Measurements from ENCODE around the gene AMER3. TPM values are rescaled to one million over a fixed set of nuclear protein-coding genes. Genes with fewer than 3 reads are reported as not detected.

Gene AMER3
- total RNA-seq, 1 experiment from 2014 or later: not detected

DNA sequence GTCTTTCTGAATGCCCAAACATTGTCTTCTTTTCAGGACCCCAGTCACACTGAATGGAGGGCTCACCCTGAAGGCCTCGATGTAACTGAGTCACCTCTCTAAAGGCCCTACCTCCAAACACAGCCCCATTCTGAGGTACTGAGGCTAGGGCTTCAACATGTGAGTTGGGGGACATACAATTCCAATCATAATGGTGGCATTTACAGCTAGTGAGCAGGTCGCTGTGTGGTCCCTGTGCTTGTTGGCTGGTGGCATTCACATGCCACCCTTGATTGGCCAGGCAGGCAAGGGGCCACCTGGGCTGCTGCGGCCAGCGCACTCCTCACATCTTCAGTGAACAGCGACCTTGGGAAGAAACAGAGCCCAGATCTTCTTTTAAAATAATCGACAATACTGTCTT lies 30.7 kb downstream of the AMER3 start:
- no peak for DNase-seq
- Histone ChIP-seq H3K36me3 (no peaks in the 10 kb centered on the region), H3K4me1 (no peaks in the 10 kb centered on the region), H3K4me3 (no peak overlapping the region), H3K9me3 (replicated peaks) (no peaks in the 10 kb centered on the region), H3K27ac (no peak overlapping the region), H3K27me3 (0 out of 2 replicates have a peak, but pooled peaks cover 5% of the 10 kb centered on the region)

DNA sequence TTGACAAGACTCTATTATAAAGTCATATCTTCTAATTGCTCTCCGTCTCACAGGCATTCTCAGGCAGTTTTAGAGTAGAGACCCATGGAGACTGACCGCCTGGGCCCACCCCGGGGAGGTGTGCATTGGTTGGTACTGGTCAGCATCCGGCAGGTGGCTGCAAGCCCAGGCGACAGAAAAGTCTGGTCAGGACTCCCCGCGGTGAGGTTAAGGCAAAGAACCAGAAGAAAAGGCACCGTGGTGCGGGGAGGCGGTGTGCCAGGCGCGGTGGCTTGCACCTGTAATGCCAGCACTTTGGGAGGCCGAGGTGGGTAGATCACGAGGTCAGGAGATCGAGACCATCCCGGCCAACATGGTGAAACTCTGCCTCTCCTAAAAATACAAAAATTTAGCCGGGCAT lies 32.5 kb downstream of the AMER3 start:
- Histone ChIP-seq H3K27ac (no peak overlapping the region), H3K9me3 (replicated peaks) (no peaks in the 10 kb centered on the region), H3K27me3 (0 out of 2 replicates have a peak, but pooled peaks cover 5% of the 10 kb centered on the region), H3K4me3 (no peak overlapping the region), H3K36me3 (no peaks in the 10 kb centered on the region), H3K4me1 (no peaks in the 10 kb centered on the region)
- DNase-seq: no peak

DNA sequence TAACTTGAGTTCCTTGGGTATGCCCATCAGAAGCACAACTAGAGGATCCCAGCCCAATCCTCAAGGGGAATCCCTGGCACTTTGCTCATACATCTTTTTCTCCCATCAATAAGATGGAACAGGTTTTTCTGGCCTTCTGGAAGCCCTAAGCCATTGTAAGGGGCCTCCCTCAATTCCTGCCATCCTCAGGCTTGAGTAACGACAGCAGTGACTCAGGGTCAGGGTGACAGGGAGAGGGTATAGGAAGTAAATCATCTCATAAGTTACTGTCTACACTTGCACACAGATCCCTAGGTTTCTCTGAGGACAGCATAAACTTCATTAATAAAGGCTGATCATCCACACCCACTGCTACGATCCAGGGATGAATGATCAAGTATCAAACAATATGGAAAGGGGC lies 35.0 kb downstream of the AMER3 start:
- Histone ChIP-seq H3K9me3 (replicated peaks) (no peaks in the 10 kb centered on the region), H3K36me3 (no peaks in the 10 kb centered on the region), H3K27me3 (no peaks in the 10 kb centered on the region), H3K4me3 (no peak overlapping the region), H3K4me1 (no peaks in the 10 kb centered on the region), H3K27ac (no peak overlapping the region)
- DNase-seq: no peak

DNA sequence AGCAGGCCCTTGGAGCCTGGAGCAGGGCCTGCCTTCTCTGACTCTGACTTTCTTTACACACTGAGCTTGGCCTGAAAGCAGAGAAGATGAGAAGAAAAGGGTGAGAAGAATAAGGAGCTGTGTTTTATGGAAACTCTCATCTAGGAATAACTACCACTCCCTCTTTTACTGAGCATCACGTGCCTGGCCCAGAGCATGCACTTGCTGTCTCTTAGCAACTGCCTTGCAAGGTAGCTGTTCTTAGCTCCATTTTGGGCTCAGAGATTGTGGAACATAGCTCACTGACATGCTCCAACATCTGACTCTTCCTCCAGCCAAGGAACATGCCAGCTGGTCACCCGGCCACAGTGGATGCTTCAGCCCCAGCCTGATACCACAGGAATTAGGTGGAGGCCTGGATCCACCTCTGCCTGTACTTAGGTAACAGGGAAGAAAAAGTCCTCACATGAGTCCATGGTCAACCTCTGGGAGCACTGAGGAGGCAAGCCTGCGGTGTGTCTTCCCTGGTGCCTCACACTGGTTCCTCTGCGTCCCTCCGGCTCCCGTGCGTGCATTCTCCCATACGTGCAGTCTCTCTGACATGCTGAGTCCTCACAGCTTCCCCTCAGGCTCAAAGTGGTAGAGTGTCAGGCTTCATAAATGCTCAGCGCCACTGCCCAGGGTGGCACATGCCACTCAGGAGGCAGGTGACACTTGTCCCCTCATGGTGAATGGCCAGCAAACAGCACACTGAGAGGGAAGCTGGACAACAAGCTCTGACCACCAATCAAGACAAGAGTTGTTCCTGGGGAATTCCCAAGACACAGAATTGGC lies 35.7 kb downstream of the AMER3 start:
- H3K27me3 ChIP-seq: no peaks in the 10 kb centered on the region
- H3K36me3 ChIP-seq: no peaks in the 10 kb centered on the region
- no peaks in the 10 kb centered on the region for H3K9me3 ChIP-seq (replicated peaks)
- no peak overlapping the region for H3K4me3 ChIP-seq
- no peak overlapping the region for H3K27ac ChIP-seq
- no peaks in the 10 kb centered on the region for H3K4me1 ChIP-seq
- DNase-seq: no peak

DNA sequence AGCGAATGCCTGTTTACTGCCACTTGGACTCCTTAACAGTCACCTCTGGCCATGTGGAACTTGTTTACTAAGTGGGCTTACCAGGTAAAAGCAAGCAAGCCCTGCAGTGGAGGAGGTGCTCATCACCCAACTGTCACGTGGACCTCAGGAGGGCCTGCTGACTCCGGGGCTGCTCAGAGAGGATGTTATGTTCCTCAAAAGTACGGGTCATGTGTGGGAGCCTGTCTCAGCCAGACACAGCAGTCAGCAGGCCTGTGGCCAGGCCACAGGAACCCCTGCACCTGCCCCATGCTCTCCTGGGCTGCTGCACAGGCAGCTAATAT lies 36.2 kb downstream of the AMER3 start:
- Histone ChIP-seq H3K4me1 (no peaks in the 10 kb centered on the region), H3K27ac (no peak overlapping the region), H3K4me3 (no peak overlapping the region), H3K27me3 (no peaks in the 10 kb centered on the region), H3K9me3 (replicated peaks) (no peaks in the 10 kb centered on the region), H3K36me3 (no peaks in the 10 kb centered on the region)
- no peak for DNase-seq

DNA sequence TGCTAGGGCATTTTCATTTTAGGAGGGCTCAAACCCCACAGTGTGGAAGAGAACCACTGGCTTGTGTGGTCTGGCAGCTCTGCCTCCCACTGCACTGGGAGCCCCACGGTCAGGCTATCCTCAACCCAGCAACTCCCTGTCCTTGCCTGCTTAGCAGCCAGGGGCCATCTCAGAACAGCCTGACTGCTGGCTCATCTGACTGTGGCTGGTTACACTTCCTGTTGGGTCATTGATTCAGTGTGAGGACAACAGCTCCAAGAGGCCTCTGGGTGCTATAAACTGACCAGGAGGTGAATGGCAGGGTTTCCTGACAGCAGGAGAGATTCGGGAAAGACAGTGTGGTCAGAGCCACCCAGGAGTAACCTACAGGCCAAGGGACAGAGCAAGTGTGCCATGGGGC lies 40.1 kb downstream of the AMER3 start:
- DNase-seq: no peak
- Histone ChIP-seq H3K4me1 (no peaks in the 10 kb centered on the region), H3K36me3 (no peaks in the 10 kb centered on the region), H3K27ac (no peak overlapping the region), H3K4me3 (no peak overlapping the region), H3K9me3 (replicated peaks) (no peaks in the 10 kb centered on the region), H3K27me3 (no peaks in the 10 kb centered on the region)

DNA sequence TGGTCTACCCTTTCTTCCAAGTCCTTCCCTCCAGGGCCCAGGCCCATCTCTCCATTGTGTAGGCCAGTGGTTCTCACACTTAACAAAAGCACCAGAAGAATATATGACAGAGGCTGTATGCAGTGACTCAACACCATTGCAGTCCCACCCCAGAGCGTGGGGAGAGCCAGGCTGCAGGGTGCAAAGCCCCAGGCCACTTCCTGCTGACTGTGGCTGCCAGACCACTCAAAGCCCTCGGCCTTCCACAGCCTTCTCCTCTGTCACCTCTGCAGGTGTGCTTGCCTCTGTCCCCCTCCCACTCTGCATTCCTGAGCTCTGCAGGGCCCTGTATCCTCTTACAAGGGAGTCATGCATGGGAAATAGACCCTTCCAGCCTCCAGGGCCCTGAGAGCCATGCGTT lies 41.0 kb downstream of the AMER3 start:
- H3K27ac ChIP-seq: no peak overlapping the region
- H3K36me3 ChIP-seq: no peaks in the 10 kb centered on the region
- DNase-seq: no peak
- no peaks in the 10 kb centered on the region for H3K4me1 ChIP-seq
- H3K9me3 ChIP-seq (replicated peaks): no peaks in the 10 kb centered on the region
- no peaks in the 10 kb centered on the region for H3K27me3 ChIP-seq
- no peak overlapping the region for H3K4me3 ChIP-seq

DNA sequence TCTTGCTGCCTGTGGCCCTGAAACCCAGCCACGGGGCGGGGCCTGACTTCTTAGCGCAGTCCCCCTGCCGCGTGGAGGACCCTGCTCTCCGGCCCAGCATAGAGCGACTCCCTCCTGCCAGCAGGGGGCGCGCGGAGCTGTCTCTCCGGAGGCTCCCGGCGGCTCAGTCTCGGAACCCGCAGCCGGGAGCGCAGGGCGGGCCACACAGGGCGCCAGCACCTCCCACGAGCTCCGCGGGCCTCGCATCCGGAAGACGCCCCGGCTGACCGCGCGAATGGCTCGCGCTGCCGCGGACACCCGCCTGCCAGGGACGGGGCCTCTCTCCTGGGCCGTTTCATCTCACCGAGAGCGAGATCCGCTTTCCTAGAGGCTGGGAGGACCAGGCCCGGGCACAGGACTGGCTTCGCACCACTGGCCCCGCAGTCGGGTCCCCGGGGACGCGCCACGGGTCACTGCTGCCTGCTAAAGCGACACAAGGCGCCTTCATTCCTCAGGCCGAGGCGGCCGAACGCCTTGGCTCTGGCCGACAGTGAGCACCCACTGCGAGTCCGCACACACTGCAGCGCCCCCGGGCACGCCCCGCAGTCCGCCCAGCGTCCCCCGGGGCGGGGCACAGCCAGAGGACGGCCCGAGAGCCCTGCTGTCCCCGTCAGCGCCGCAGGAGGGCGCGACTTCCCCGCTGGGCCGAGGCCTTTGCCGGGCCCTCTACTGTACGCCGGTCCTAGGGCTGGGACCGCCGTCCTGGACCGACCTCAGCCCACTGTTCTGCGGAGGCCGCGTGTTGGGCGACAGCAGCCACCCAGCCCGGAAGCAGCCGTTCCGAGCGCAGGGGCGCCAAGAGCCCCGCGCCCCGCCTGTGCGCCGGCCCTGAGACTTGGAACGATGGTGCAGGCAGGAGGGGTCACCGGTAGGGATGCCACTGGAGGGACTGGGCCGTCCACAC lies 42.4 kb downstream of the AMER3 start:
- H3K27ac ChIP-seq: no peak overlapping the region; the same call in 1 of the 2 replicates
- no peaks in the 10 kb centered on the region for H3K9me3 ChIP-seq (replicated peaks)
- H3K36me3 ChIP-seq: no peaks in the 10 kb centered on the region
- peak overlapping the region; percentile 64 for H3K4me3 ChIP-seq
- no peaks in the 10 kb centered on the region for H3K27me3 ChIP-seq
- DNase-seq: peak; percentile 79 to 83
- no peaks in the 10 kb centered on the region for H3K4me1 ChIP-seq

DNA sequence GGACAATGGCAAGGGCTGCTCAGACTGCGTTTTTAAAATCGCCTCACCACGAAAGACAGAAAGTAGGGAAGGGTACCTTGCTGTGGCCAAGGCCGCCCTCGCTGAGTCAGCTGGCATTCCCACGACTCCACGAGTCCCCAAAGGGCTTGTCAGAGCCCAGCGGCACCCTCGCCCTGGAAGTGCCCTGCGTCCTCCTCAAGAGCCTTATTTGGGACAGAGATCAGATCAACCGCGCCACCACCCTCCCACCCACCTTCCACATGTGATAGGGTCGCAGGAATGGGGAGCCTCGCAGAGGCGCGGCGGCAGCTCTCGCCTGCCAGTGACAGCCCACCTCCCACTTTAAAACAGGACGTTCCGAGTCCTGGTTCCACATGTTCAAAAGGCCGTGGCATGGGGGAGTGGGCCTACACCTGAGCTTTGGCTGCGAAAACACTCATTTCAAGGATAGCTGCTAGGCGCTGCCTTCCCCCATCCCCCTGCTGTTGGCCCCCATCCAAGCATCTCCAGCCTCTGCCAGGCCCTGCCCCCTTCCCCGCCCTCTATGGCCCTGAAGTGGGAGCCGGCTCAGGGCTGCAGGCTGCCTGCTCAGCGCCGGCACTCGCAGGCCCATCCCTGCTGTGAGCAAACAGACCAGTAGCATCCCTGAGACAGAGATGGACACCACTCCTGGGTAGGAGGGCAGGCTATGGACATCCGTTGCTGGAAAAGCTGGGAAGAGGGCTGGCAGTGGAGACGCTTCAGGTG lies 43.3 kb downstream of the AMER3 start:
- Histone ChIP-seq H3K4me3 (no peak overlapping the region; the same call in 1 of the 2 replicates), H3K27me3 (no peaks in the 10 kb centered on the region), H3K27ac (no peak overlapping the region), H3K36me3 (no peaks in the 10 kb centered on the region), H3K9me3 (replicated peaks) (no peaks in the 10 kb centered on the region), H3K4me1 (no peaks in the 10 kb centered on the region)
- DNase-seq: no peak

DNA sequence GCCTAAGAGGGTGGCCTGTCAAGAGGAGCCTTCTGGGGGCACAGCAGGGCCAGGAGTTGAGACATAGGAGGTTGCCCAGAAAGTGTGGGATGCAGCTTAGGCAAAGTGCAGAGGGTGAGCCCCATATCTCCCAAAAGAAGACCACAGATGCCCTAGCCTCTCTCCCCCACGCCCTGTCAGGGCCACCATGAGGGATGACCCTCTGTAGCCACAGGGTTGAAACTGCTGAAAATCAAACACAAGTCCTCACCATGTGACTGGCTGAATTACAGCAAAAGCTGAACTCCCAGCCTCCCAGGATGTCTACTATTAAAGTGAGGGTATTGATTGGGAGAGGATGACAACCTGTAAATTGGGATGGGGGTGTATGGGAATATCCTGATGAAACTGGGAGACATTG lies 44.0 kb downstream of the AMER3 start:
- H3K4me1 ChIP-seq: no peaks in the 10 kb centered on the region
- H3K9me3 ChIP-seq (replicated peaks): no peaks in the 10 kb centered on the region
- H3K27me3 ChIP-seq: no peaks in the 10 kb centered on the region
- H3K27ac ChIP-seq: no peak overlapping the region
- H3K36me3 ChIP-seq: no peaks in the 10 kb centered on the region
- no peak overlapping the region for H3K4me3 ChIP-seq
- no peak for DNase-seq

DNA sequence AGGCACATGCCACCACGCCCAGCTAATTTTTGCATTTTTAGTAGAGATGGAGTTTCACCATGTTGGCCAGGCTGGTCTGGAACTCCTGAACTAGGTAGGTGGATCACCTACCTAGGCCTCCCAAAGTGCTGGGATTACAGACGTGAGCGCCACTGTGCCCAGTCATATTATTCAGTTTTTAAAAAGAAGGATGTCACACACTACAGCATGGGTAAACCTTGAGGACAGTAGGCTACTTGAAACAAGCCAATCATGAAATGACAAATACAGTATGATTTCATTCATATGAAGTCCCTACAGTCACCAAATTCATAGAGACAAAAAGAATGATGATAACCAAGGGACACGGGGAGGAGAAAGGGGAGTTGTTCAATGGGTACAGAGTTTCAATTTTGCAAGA lies 50.3 kb downstream of the AMER3 start:
- Histone ChIP-seq H3K4me1 (no peaks in the 10 kb centered on the region), H3K36me3 (no peaks in the 10 kb centered on the region), H3K27me3 (no peaks in the 10 kb centered on the region), H3K4me3 (no peak overlapping the region), H3K9me3 (replicated peaks) (no peaks in the 10 kb centered on the region), H3K27ac (no peak overlapping the region)
- no peak for DNase-seq

DNA sequence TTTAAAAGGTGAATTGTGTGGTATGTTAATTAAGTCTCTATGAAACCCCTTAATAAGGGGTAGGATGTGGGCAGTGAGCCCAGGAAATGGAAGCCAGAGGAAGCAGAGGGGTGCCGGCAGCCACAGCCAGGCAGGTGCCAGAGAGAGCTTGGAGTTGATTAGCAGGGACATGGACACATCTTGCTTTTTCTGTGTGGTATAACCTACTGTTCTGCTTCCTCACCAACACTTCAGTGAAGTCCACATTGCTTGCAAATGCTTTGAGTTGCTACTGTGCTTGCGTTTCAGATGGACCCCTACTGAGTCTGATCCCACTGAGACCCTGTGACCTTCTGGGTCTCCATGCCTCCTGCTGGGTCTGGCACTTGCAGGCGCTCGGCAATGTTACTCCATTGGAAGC lies 51.0 kb downstream of the AMER3 start:
- Histone ChIP-seq H3K27ac (no peak overlapping the region), H3K27me3 (no peaks in the 10 kb centered on the region), H3K9me3 (replicated peaks) (no peaks in the 10 kb centered on the region), H3K36me3 (no peaks in the 10 kb centered on the region), H3K4me3 (no peak overlapping the region), H3K4me1 (no peaks in the 10 kb centered on the region)
- DNase-seq: no peak

DNA sequence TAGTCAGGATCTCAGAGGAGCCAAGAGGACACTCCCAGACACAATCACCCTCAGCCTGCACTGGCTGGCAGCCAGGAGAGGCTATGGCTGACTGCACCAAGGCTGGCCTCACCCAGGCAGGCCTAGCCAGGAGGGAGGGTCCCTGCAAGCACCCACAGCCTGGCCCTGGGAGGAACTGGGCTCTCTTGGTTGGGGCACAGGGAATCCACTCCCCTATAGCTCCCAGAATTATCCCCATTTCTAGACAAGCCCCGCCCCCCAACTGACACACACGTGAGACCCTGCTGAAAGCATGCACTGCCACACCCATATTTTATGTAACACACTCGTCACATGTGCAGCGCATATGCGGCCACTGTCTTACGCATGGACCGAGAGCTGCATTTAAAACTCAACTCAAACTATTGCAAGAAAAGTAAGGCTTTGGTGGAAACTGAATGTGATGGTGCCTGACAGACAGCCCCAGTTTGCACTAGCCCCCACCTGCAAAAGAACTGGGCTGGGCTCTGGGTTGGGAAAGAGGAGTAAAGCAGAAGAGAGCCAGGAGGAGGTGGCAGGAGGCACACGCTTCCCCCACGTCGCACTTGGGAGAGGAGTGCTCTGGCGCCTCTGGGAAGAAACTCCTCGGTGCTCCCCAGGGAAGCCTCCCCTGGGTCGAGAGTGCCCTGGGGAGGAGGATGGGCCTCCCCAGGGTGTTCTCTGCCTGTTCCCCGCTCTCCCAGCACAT lies 52.5 kb downstream of the AMER3 start:
- Histone ChIP-seq H3K9me3 (replicated peaks) (no peaks in the 10 kb centered on the region), H3K4me3 (no peak overlapping the region), H3K27me3 (no peaks in the 10 kb centered on the region), H3K27ac (no peak overlapping the region), H3K36me3 (no peaks in the 10 kb centered on the region), H3K4me1 (no peaks in the 10 kb centered on the region)
- no peak for DNase-seq

DNA sequence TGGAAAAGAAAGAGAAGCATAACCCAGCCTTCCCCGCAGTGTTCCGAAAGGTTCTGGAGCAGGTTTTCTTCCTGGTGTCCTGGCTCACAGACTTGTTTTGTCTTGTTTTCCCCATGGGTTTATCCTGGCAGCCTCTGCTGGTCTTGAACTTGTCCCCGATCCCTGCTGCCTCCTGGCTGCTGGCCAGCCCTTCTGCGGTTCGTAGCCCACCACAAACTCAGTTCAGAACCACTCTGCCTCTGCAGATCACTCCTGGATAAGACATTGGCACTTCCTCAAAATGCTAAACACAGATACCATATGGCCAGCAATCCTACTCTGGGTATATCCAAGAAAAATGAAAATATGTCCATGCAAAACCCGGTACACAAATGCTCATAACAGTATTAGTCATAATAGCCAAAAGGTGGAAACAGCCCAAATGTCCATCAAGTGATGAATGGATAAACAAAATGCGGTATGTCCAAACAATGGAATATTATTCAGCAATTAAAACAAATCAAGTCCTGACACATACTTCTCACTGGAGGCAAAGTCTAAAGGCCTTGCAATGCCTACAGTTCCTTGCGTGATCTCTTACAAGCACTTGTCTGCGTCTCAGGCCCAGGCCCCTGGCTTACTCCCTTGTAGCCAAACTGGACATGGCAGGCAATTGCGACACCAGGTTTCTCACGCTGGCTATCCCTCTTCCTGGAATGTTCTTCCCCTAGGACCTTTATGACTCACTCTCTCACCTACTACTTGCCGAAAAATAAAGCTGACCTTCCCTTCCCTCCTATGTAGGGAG lies 53.3 kb downstream of the AMER3 start:
- no peak for DNase-seq
- H3K9me3 ChIP-seq (replicated peaks): no peaks in the 10 kb centered on the region
- H3K4me1 ChIP-seq: no peaks in the 10 kb centered on the region

More for the DNA sequence above, 53.3 kb downstream of the AMER3 start:
- Histone ChIP-seq H3K36me3 (no peaks in the 10 kb centered on the region), H3K27me3 (no peaks in the 10 kb centered on the region), H3K27ac (no peak overlapping the region), H3K4me3 (no peak overlapping the region)

Measured in SJCRH30 (cell line).